IMR-90 (cell line): ENCODE data around the gene NAA38. TPM values are rescaled to one million over a fixed set of nuclear protein-coding genes. Genes with fewer than 3 reads are reported as not detected.

Experiments
- ATAC-seq: fragments of 200-7000 bp; cut with Tn5 transposase; 2 replicates; pipeline ENCODE4 v1.9.1; 2020; ENCODE audit warnings: low read depth, mild to moderate bottlenecking, moderate library complexity
- BruUV-seq: library from RNA; stranded (reverse); fragments of 400-500 nt; replicated peaks from 2 replicates; lab custom pipeline; 2021; lab: Mats Ljungman, UMichigan
- CTCF ChIA-PET: fragments of 300-600 bp; formaldehyde crosslinking; extraction: SDS; loops from one replicate; lab custom pipeline; 2021; ENCODE audit warnings: antibody characterized with exemption; lab: Yijun Ruan, JAX
- POLR2A ChIA-PET: fragments of 300-600 bp; sonication (Branson Sonifier 250); formaldehyde crosslinking; loops from one replicate; lab custom pipeline; 2022; ENCODE audit warnings: antibody characterized with exemption; ENCODE audit not compliant: unreplicated experiment; lab: Charles Lee
- DNase-seq: peaks from one replicate; pipeline ENCODE4 v3.0.0; 2013
- H2AFZ ChIP-seq: replicated peaks from 2 replicates; pipeline ENCODE3; 2013; ENCODE audit warnings: low read length, mild to moderate bottlenecking; ENCODE audit not compliant: poor library complexity
- H2AK5ac ChIP-seq: 2 replicates; pipeline ENCODE4 v1.6.1; 2013; ENCODE audit warnings: low read depth, low read length, inconsistent platforms
- H2AK9ac ChIP-seq: replicated peaks from 2 replicates; pipeline ENCODE3; 2013; ENCODE audit warnings: mild to moderate bottlenecking, low read depth, low read length, moderate library complexity; ENCODE audit not compliant: poor library complexity
- H2BK120ac ChIP-seq: 2 replicates; pipeline ENCODE4 v1.6.1; 2013; ENCODE audit warnings: low read depth, low read length, inconsistent platforms
- H2BK15ac ChIP-seq: 3 replicates; pipeline ENCODE4 v1.6.1; 2013; ENCODE audit warnings: low read depth, low read length, inconsistent platforms
- H2BK20ac ChIP-seq: 2 replicates; pipeline ENCODE4 v1.6.1; 2013; ENCODE audit warnings: low read depth, mild to moderate bottlenecking, inconsistent platforms, low read length, moderate library complexity
- H2BK5ac ChIP-seq: 2 replicates; pipeline ENCODE4 v1.6.1; 2013; ENCODE audit warnings: mild to moderate bottlenecking, low read depth, low read length, inconsistent platforms; ENCODE audit not compliant: poor library complexity, severe bottlenecking
- H3K14ac ChIP-seq: replicated peaks from 2 replicates; pipeline ENCODE4 v1.6.1; 2013; ENCODE audit warnings: low read depth, low read length, inconsistent platforms
- H3K18ac ChIP-seq: 2 replicates; pipeline ENCODE4 v1.6.1; 2013; ENCODE audit warnings: low read depth, low read length, control low read depth
- H3K23ac ChIP-seq: 2 replicates; pipeline ENCODE4 v1.6.1; 2013; ENCODE audit warnings: low read depth, low read length, inconsistent platforms
- H3K27ac ChIP-seq: 2 replicates; pipeline ENCODE4 v1.5.1; 2013; ENCODE audit warnings: mild to moderate bottlenecking, control low read depth, low read length; ENCODE audit not compliant: insufficient read depth
- H3K27me3 ChIP-seq: 2 replicates; pipeline ENCODE4 v1.6.1; 2013; ENCODE audit warnings: low read length; ENCODE audit not compliant: control insufficient read depth, insufficient read depth
- H3K36me3 ChIP-seq: 2 replicates; pipeline ENCODE4 v1.6.1; 2013; ENCODE audit warnings: low read length, mixed read lengths; ENCODE audit not compliant: control insufficient read depth, insufficient read depth
- H3K4ac ChIP-seq: 2 replicates; pipeline ENCODE4 v1.6.1; 2013; ENCODE audit warnings: low read depth, low read length, inconsistent platforms
- H3K4me1 ChIP-seq: 2 replicates; pipeline ENCODE4 v1.6.1; 2013; ENCODE audit warnings: low read length, mixed read lengths; ENCODE audit not compliant: control insufficient read depth, insufficient read depth
- H3K4me2 ChIP-seq: 2 replicates; pipeline ENCODE4 v1.6.1; 2013; ENCODE audit warnings: low read depth, mild to moderate bottlenecking, control low read depth, low read length, moderate library complexity
- H3K4me3 ChIP-seq: 2 replicates; pipeline ENCODE4 v1.5.1; 2013; ENCODE audit warnings: low read depth, mild to moderate bottlenecking, control low read depth, low read length, moderate library complexity; ENCODE audit not compliant: insufficient read depth
- H3K56ac ChIP-seq: 2 replicates; pipeline ENCODE4 v1.6.1; 2013; ENCODE audit warnings: low read length, inconsistent platforms; ENCODE audit not compliant: insufficient read depth; ENCODE audit errors: extremely low read depth
- H3K79me1 ChIP-seq, 2 experiments: 2 replicates each; pipeline ENCODE4 v1.6.1; 2013; ENCODE audit warnings: low read length in 2 of 2, inconsistent platforms in 1 of 2, low read depth in 1 of 2
- H3K9ac ChIP-seq: 2 replicates; pipeline ENCODE4 v1.6.1; 2013; ENCODE audit warnings: low read depth, low read length, control low read depth
- H3K9me1 ChIP-seq: 2 replicates; pipeline ENCODE4 v1.6.1; 2013; ENCODE audit warnings: low read length, inconsistent platforms; ENCODE audit not compliant: insufficient read depth
- H3K9me3 ChIP-seq: 2 replicates; pipeline ENCODE4 v1.6.1; 2013; ENCODE audit warnings: low read length; ENCODE audit not compliant: control insufficient read depth, insufficient read depth
- H4K20me1 ChIP-seq: 2 replicates; pipeline ENCODE4 v1.6.1; 2013; ENCODE audit warnings: low read length, inconsistent platforms; ENCODE audit not compliant: insufficient read depth
- H4K5ac ChIP-seq: 2 replicates; pipeline ENCODE4 v1.6.1; 2013; ENCODE audit warnings: mild to moderate bottlenecking, low read depth, low read length, control low read depth
- H4K8ac ChIP-seq, 2 experiments: 2 replicates each; pipeline ENCODE4 v1.6.1; 2013; ENCODE audit warnings: low read depth in 2 of 2, low read length in 2 of 2, control low read depth in 1 of 2, inconsistent platforms in 1 of 2
- H4K91ac ChIP-seq: 2 replicates; pipeline ENCODE4 v1.6.1; 2013; ENCODE audit warnings: low read depth, low read length, inconsistent platforms; ENCODE audit not compliant: insufficient read depth
- MAFK ChIP-seq: IDR thresholded peaks from 2 replicates; pipeline ENCODE4 v1.6.1; 2012; ENCODE audit warnings: low read depth, low read length, improper control_type of control experiment
- POLR2A ChIP-seq: IDR thresholded peaks from 2 replicates; pipeline ENCODE4 v1.6.1; 2012; ENCODE audit warnings: mild to moderate bottlenecking, low read depth, low read length
- WGBS, 2 experiments: methylation state at CpG; one replicate each; pipeline versions ENCODE4 v1.1.5 to v1.1.7; 2013; ENCODE audit warnings: missing lambda C conversion rate in 2 of 2; ENCODE audit not compliant: insufficient read length in 1 of 2; ENCODE audit errors: extremely low coverage in 2 of 2; 5-methylcytosine and 5-hydroxymethylcytosine counted together
- dilution Hi-C: fragments of 300-500 bp; cut with HindIII; formaldehyde crosslinking; loops from one replicate; pipeline ENCODE4 v1.14.3; 2018; ENCODE audit warnings: low sequenced_read_pairs; ENCODE audit not compliant: unreplicated experiment
- in situ Hi-C: fragments of 300-500 bp; cut with MboI; formaldehyde crosslinking; loops from 3 replicates; pipeline ENCODE4 v1.14.3; 2019; ENCODE audit warnings: low sequenced_read_pairs, inconsistent platforms, mixed read lengths
- intact Hi-C: fragments of 100-400 bp; cut with micrococcal nuclease; formaldehyde crosslinking; loops from 2 replicates; pipeline ENCODE4 v1.10.0; 2022
- polyA plus RNA-seq, 3 experiments: library from polyadenylated mRNA; depleted of rRNA; stranded (reverse); fragments of >200 nt; gene quantifications; 2 replicates each; pipeline ENCODE4 v1.2.3, GENCODE V29; 2012; ENCODE audit warnings: low replicate concordance in 1 of 3
- total RNA-seq: library from RNA; depleted of rRNA; stranded (reverse); fragments of >200 nt; gene quantifications from 2 replicates; pipeline ENCODE4 v1.2.3, GENCODE V29; 2012

NAA38 gene
- total and polyA plus RNA-seq, 2 of the 4 experiments (the other 2 are of a cell fraction): 40.7 to 76.8 TPM

DNA sequence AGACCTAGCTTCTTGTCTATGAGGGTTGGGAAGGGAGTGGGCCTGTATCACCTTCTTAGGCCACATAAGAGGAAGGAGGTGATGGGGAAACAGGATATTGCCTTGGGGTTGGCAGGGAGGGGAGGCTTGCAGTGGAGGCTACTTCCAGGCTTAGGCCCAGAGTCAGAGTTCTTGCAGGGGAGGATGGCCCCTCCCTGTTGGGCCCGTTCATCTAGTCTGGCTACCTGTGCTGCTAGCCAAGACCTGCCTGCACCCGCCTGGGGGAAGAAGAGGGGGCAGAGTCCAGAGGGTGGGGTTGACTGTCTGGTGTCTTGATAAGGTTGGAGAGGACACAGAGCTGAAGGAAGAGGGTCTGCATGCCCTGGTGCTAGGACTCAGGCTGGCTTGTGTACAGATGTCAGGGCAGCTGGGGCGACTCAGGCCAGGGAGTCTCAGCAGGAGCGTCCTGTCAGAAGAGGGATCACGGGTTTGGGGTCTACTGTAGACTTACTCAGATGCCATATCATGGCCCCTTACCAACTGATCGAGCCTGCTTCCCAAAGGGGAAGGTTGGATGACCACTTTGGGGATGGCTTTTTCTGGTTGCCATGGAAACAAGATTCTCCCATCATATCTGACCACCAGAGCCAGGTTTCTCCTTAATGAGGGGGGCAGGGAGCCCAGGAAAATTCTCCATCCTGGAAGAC, 18.0 kb downstream of the NAA38 start:
- no peaks in the 10 kb centered on the region for H3K27me3 ChIP-seq
- no TSS peak for BruUV-seq
- H2BK5ac ChIP-seq: no peak overlapping the region
- in situ Hi-C loops: no loop called here
- peak overlapping the region; percentile 78 for H4K91ac ChIP-seq
- H3K23ac ChIP-seq: peak overlapping the region; percentile 69
- H3K27ac ChIP-seq: peak overlapping the region; percentile 81
- H3K9me1 ChIP-seq: peaks cover 9% of the 10 kb centered on the region; the same call in 1 of the 2 replicates
- H2AK5ac ChIP-seq: peak overlapping the region; percentile 95
- intact Hi-C loops: loop anchor here (5.0 kb wide), 1 partner anchor 487 kb away; the partner anchor contains the start of gene KCTD11
- H3K18ac ChIP-seq: peak overlapping the region; percentile 20; the same call in 1 of the 2 replicates
- H4K5ac ChIP-seq: peak overlapping the region; percentile 5; the same call in 1 of the 2 replicates
- H3K4ac ChIP-seq: peak overlapping the region; percentile 88
- TF ChIP-seq MAFK (no peak), POLR2A (peak; percentile 4; the same call in 1 of the 2 replicates)
- peaks cover 19 to 73% of the 10 kb centered on the region in 2 experiments for H3K79me1 ChIP-seq
- H3K14ac ChIP-seq: peak overlapping the region; percentile 85; the same call in 1 of the 2 replicates
- H3K9ac ChIP-seq: peak overlapping the region; percentile 70
- WGBS, 2 experiments: 64% methylated on average over 2 of the region's 6 CpGs; no CpG with 5 or more reads in 1 of the 2 experiments
- H2BK20ac ChIP-seq: peak overlapping the region; percentile 72; the same call in 1 of the 2 replicates
- dilution Hi-C loops: no loop called here
- H3K4me3 ChIP-seq: peak overlapping the region; percentile 36; the same call in 1 of the 2 replicates
- CTCF ChIA-PET: interaction anchor here (1.0 to 3.4 kb wide), 2 partner anchors 11 to 18 kb away, joined by 3 to 10 read pairs; partner anchors contain the start of gene NAA38
- peak overlapping the region; percentile 91 for H2BK120ac ChIP-seq
- peak overlapping the region; percentile 60 for H2AK9ac ChIP-seq
- DNase-seq: no peak
- H3K4me2 ChIP-seq: peak overlapping the region; percentile 91
- ATAC-seq: no peak
- H3K9me3 ChIP-seq: no peaks in the 10 kb centered on the region
- H3K36me3 ChIP-seq: peaks cover 8% of the 10 kb centered on the region; the same call in 1 of the 2 replicates
- POLR2A ChIA-PET: no interaction called here
- H2BK15ac ChIP-seq: 0 out of 3 replicates have a peak overlapping the region, but pooled peaks have one; percentile 15
- peak overlapping the region; percentile 17 to 65; a peak in 3 of 4 replicates for H4K8ac ChIP-seq
- no peak overlapping the region; the same call in 1 of the 2 replicates for H3K56ac ChIP-seq
- no peak overlapping the region for H2AFZ ChIP-seq
- H4K20me1 ChIP-seq: peaks cover 59% of the 10 kb centered on the region
- H3K4me1 ChIP-seq: peaks cover 19% of the 10 kb centered on the region
